PC-9 (cell line): Measurements from ENCODE around the gene PCDHGA5. TPM values are rescaled to one million over a fixed set of nuclear protein-coding genes. Genes with fewer than 3 reads are reported as not detected.

Experiments used
- BruUV-seq: library from RNA; stranded (reverse); fragments of 400-500 nt; replicated peaks from 2 replicates; lab custom pipeline; 2021; lab: Mats Ljungman, UMichigan
- CTCF ChIA-PET: fragments of 300-600 bp; sonication (Branson Sonifier 250); formaldehyde crosslinking; loops from one replicate; lab custom pipeline; 2022; ENCODE audit warnings: antibody characterized with exemption; lab: Charles Lee
- POLR2A ChIA-PET: fragments of 300-600 bp; sonication (Branson Sonifier 250); formaldehyde crosslinking; loops from one replicate; lab custom pipeline; 2022; ENCODE audit warnings: antibody characterized with exemption; ENCODE audit not compliant: unreplicated experiment; lab: Charles Lee
- DNase-seq, 2 experiments: peaks; one replicate each; pipeline versions ENCODE4 v3.0.0 to v3.0.0-alpha.2; 2015 to 2022; ENCODE audit warnings: mixed read lengths in 1 of 2
- H2AFZ ChIP-seq: fragments of 200-600 bp; sonication (generic); 2 replicates; pipeline ENCODE4 v1.8.1; 2017; ENCODE audit warnings: antibody characterized with exemption
- H3F3A ChIP-seq: fragments of 200-600 bp; sonication (generic); 2 replicates; pipeline ENCODE4 v1.8.1; 2017; ENCODE audit warnings: antibody characterized with exemption, mild to moderate bottlenecking, low read depth; ENCODE audit not compliant: insufficient read depth
- H3K27ac ChIP-seq: fragments of 200-600 bp; sonication (generic); 2 replicates; pipeline ENCODE4 v1.6.1; 2016; ENCODE audit warnings: mixed run types
- H3K27me3 ChIP-seq: fragments of 200-600 bp; sonication (generic); 2 replicates; pipeline ENCODE4 v1.6.1; 2016; ENCODE audit warnings: low read depth, mixed run types; ENCODE audit not compliant: insufficient read depth
- H3K36me3 ChIP-seq: fragments of 200-600 bp; sonication (generic); 2 replicates; pipeline ENCODE4 v1.6.1; 2016; ENCODE audit warnings: low read depth, mixed run types
- H3K4me1 ChIP-seq: fragments of 200-600 bp; sonication (generic); replicated peaks from 2 replicates; pipeline ENCODE4 v1.6.1; 2016; ENCODE audit warnings: mixed run types; ENCODE audit not compliant: insufficient read depth
- H3K4me2 ChIP-seq: fragments of 200-600 bp; sonication (generic); 2 replicates; pipeline ENCODE4 v1.6.1; 2017; ENCODE audit warnings: mixed run types
- H3K4me3 ChIP-seq: fragments of 200-600 bp; sonication (generic); 2 replicates; pipeline ENCODE4 v1.6.1; 2016; ENCODE audit warnings: mixed run types
- H3K79me2 ChIP-seq: fragments of 200-600 bp; sonication (generic); 2 replicates; pipeline ENCODE4 v1.6.1; 2017; ENCODE audit warnings: low read depth, mixed run types
- H3K9me2 ChIP-seq: fragments of 200-600 bp; sonication (generic); 2 replicates; pipeline ENCODE4 v1.8.1; 2017; ENCODE audit warnings: mild to moderate bottlenecking; ENCODE audit not compliant: insufficient read depth
- H3K9me3 ChIP-seq: fragments of 200-600 bp; sonication (generic); 2 replicates; pipeline ENCODE4 v1.8.1; 2016; ENCODE audit warnings: low read depth; ENCODE audit not compliant: insufficient read depth
- H4K20me1 ChIP-seq: fragments of 200-600 bp; sonication (generic); 2 replicates; pipeline ENCODE4 v1.8.1; 2017; ENCODE audit not compliant: insufficient read depth
- CTCF ChIP-seq: fragments of 200-600 bp; sonication (generic); conservative IDR thresholded peaks from 2 replicates; pipeline ENCODE4 v1.6.1; 2017; ENCODE audit warnings: mixed run types, antibody characterized with exemption, mild to moderate bottlenecking, moderate library complexity
- EZH2 ChIP-seq: fragments of 200-600 bp; sonication (generic); IDR thresholded peaks from 2 replicates; pipeline ENCODE4 v1.8.0; 2017; ENCODE audit warnings: antibody characterized with exemption, low read depth
- intact Hi-C: fragments of 100-400 bp; cut with micrococcal nuclease; formaldehyde crosslinking; loops from one replicate; pipeline ENCODE4 v1.10.0; 2022; ENCODE audit not compliant: unreplicated experiment
- total RNA-seq: library from RNA; stranded (reverse); gene quantifications from 2 replicates; pipeline ENCODE4 v1.2.3, GENCODE V29; 2021

PCDHGA5 gene
- total RNA-seq, 1 experiment from 2014 or later, result 0.13 TPM

- H3K27me3 ChIP-seq, result peaks cover 55% of the 10 kb centered on the region
- no peak overlapping the region for H3K4me3 ChIP-seq
- POLR2A ChIA-PET, result no interaction called here
- peaks cover 5% of the 10 kb centered on the region; the same call in 1 of the 2 replicates for H3K9me3 ChIP-seq
- CTCF ChIA-PET, result no interaction called here
- H2AFZ ChIP-seq, result no peak overlapping the region
- DNase-seq, result no peak
- no peaks in the 10 kb centered on the region for H3K9me2 ChIP-seq
- no peaks in the 10 kb centered on the region for H4K20me1 ChIP-seq
- H3K36me3 ChIP-seq, result no peaks in the 10 kb centered on the region
- no peak overlapping the region for H3K4me2 ChIP-seq
- BruUV-seq, result no TSS peak
- H3F3A ChIP-seq, result no peaks in the 10 kb centered on the region
- intact Hi-C loops, result no loop called here
- TF ChIP-seq CTCF (no peak), EZH2 (no peak)
- H3K27ac ChIP-seq, result no peak overlapping the region
- H3K79me2 ChIP-seq, result no peaks in the 10 kb centered on the region
- H3K4me1 ChIP-seq, result no peaks in the 10 kb centered on the region
Observed at GRCh38 chr5:141366016-141366896, 2.3 kb downstream of the PCDHGA5 start.

- Histone ChIP-seq H3K4me3 (no peak within 1 kb of the TSS), H3K36me3 (no peaks in the 10 kb centered on the region), H4K20me1 (no peaks in the 10 kb centered on the region), H3K9me2 (no peaks in the 10 kb centered on the region), H3K27me3 (peaks cover 48% of the 10 kb centered on the region), H3K79me2 (no peaks in the 10 kb centered on the region), H3K4me1 (no peaks in the 10 kb centered on the region), H3F3A (no peaks in the 10 kb centered on the region), H3K27ac (no peak within 1 kb of the TSS), H3K9me3 (peaks cover 5% of the 10 kb centered on the region; the same call in 1 of the 2 replicates), H2AFZ (peak within 1 kb of the TSS; percentile 69; the same call in 1 of the 2 replicates), H3K4me2 (peak within 1 kb of the TSS; percentile 26; the same call in 1 of the 2 replicates)
- TF ChIP-seq CTCF (peak; percentile 29; the same call in 1 of the 2 replicates), EZH2 (no peak)
- ChIA-PET CTCF (interaction anchor here (0.6 to 1.3 kb wide), 7 partner anchors 22 to 222 kb away, joined by 3 to 5 read pairs (median 3); partner anchors contain the start of genes PCDHGA1 and PCDHGA10), POLR2A (no interaction called here)
- BruUV-seq, result no TSS peak
- peak in 1 of 2 experiments; percentile 14 for DNase-seq
- intact Hi-C loops, result no loop called here
Observed at GRCh38 chr5:141369994-141370848, 6.3 kb downstream of the PCDHGA5 start, which contains the start of gene PCDHGB3. Gene PCDHGB3, plus strand, starts transcription at chr5:141370242. Its CDS starts 153 bp downstream, at chr5:141370395.
